Activated CD4-positive, alpha-beta T cell treated with anti-CD3 and anti-CD28 coated beads for 1 hour (primary cell): Measurements from ENCODE around the gene HELZ2.
"Not testable (repeated sequence)": the region's sequence is repeated elsewhere in the genome, so short reads cannot be mapped to it uniquely, and the experiment has no call there.

Experiments used
- DNase-seq: peaks from one replicate; pipeline ENCODE4 v3.0.0-alpha.2; 2020

The HELZ2 gene

GRCh38 chr20:63563225-63563935 is 10.7 kb downstream of the HELZ2 start:
- DNase-seq = no peak

DNA sequence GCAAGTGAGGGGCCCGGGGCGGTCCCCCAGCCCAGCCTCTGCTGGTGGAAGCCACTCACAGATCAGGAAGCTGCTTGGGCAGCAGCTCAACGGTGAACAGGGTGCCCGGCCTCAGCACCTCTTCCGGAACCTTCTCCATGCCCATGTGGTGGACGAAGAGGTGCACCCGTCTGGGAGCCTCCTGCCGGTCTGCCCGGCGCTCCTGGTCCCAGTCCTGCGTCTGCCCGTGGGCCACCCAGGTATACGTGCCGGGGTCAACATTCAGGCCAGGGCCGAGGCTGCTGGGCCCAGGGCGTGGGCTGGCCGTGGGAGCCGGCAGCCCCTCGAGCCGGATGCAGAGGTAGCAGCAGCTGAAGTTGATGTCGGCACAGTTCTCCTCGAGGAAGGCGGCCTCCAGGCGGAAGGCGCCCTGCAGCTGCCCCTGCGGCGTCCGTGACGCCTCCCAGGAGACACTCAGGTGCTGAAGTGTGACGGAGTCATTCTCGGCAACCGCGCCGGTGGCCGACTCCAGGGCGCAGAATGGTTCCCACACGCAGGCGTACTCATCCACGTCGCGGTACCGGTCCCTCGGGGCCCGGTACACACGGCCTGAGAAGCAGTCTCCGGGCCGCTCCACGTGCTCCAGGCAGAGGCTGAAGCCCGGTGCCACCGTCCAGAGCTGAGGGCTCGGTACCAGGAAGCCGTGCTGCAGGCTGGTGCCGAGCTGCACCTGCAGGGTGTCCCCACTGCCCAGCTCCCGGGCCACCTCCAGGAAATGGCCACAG is 11.4 kb downstream of the HELZ2 start:
- DNase-seq = no peak

DNA sequence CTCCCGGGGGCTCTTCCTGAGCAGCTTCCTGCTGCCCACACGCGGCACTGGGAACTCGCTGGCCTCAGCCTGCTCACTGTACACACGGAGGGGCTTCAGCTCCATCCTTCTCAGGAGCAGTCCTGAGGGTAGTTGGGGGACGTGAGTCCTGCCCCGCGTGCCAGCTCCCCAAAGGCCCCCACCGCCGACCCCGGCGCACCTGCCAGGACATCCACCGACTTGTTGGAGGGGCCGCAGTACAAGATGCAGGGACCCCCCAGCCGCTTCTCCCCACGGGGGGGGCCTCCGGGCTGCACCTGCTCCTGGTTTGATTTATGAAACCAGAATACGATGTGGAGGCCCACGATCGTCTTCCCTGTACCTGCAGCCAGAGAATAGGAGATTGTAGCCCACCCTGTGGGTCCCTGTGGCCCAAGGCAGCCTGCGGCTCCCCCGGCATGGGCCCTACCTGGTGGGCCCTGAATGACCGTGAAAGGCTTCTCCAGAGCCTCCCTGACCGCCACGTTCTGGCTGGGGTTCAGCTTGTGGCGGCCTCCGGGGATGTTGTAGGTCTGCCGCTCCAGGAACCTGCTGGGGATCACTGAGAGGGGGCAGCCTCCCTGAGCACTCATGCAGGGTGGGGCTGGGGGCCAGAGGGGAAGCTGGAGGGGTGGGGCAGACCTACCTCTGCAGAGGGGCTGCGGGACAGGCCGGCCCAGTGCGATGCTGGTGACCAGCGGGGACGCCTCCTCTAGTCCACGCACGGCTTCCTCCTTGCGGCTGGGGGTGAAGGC is 12.2 kb downstream of the HELZ2 start:
- DNase-seq = no peak

- DNase-seq = no peak
These were observed 13.0 kb downstream of the HELZ2 start for GRCh38 chr20:63560856-63561609.

DNA sequence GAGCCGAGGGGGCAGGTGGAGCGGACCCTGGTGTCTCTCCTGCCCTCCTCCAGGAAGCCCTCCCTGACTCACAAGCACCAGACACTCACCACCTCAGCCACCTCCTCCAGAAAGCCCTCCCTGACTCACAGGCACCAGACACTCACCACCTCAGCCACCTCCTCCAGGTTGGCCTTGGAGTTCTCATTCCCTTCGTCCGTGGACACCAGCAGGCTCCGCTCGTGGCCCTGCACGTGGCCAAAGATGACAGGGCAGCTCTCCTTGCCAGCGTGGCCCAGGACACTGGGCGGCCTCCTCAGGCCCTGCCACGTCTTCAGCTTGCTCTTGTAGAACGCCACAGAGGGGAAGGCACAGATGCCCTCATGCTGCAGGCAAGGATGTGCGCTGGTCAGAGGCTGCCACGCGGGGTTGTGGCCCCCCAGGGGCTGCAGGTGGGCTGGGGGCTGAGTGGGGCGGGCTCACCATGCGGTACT is 13.7 kb downstream of the HELZ2 start:
- no peak for DNase-seq

DNA sequence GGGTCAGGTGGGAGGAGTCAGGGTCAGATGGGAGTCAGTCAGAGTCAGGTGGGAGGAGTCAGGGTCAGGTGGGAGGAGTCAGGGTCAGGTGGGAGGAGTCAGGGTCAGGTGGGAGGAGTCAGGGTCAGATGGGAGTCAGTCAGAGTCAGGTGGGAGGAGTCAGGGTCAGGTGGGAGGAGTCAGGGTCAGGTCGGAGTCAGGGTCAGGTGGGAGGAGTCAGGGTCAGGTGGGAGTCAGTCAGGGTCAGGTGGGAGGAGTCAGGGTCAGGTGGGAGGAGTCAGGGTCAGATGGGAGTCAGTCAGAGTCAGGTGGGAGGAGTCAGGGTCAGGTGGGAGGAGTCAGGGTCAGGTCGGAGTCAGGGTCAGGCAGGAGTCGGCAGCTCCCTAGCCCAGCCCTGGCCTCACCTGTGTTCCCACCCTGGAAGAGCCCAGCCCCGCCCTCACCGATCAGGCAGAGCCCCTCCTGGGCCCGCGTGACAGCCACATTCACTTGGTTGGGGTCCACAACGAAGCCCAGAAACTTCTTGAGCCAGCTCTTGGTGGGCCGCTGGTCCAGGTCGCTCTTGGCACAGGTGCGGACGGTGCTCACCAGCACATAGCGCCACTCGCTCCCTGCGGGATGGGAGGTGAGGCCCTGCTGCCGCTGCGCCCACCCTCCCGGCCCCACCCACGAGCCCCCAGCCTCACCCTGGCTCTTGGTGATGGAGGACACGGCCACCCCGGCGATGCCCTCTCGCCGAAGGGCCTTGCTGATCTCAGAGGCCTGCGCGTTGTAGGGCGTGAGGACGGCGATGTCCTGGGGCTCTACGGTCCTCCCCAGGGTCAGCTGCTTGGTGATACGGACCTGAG is 14.3 kb downstream of the HELZ2 start:
- DNase-seq = not testable (repeated sequence)

DNA sequence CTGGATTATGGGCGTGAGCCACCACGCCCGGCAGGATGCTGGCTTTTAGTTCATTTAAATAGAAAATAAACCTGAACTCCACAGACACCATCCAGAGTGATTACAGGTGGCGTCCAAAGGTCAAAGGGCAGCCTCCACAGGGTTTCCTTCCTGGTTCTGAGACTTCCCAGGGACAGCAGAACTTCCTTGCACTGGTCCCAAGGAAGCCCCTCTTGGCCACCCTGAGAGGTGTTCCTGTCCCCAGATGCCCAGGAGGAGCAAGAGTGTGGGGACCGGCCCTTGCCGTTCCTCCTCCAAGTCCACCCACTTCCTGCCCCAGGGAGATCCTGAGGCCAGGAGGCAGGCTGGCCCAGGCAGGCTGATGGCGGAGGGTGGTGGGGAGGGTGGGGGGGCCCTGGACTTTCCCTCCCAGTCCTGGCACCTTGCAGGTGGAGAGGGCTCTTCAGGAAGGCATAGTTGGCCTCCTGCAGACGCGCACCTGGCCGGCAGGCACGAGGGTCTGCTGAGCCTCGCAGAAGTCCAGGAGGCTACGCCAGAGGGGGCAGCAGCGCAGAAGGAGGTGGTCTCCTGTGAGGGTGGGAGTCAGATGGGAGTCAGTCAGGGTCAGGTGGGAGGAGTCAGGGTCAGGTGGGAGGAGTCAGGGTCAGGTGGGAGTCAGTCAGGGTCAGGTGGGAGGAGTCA is 15.1 kb downstream of the HELZ2 start:
- no peak for DNase-seq

GRCh38 chr20:63557481-63557891 is 16.6 kb downstream of the HELZ2 start:
- DNase-seq = no peak

DNA sequence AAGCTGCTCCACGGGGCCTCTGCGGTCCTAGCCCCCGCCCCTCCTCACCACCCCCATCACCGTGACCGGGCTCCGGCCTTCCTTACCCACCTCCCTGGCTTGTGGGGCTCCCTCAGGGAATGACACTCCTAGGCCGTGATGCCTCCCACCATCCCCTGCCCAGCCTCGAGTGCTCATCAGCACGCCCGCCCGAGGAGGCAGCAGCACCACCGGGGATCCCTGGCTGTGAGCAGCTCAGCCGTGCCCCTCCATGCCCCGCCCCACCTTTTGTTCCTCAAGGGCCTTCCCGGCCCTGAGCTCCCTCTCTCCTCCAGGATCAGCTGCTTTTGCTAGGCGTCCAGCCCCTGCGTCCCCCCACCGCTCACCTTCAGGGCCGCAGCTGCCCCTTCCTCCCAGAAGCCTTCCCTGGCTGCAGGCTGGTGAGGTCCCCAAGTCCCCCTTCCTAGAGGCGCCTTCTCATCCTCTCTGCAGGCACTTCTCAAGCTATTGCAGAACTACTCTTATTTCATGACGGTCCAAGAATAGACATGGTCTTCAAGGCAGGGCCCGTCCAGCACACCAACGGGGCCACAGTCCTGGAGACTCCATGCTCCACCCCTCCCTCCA is 17.1 kb downstream of the HELZ2 start:
- DNase-seq = no peak

- DNase-seq = no peak
These were observed 18.2 kb downstream of the HELZ2 start for GRCh38 chr20:63555661-63556381.

DNA sequence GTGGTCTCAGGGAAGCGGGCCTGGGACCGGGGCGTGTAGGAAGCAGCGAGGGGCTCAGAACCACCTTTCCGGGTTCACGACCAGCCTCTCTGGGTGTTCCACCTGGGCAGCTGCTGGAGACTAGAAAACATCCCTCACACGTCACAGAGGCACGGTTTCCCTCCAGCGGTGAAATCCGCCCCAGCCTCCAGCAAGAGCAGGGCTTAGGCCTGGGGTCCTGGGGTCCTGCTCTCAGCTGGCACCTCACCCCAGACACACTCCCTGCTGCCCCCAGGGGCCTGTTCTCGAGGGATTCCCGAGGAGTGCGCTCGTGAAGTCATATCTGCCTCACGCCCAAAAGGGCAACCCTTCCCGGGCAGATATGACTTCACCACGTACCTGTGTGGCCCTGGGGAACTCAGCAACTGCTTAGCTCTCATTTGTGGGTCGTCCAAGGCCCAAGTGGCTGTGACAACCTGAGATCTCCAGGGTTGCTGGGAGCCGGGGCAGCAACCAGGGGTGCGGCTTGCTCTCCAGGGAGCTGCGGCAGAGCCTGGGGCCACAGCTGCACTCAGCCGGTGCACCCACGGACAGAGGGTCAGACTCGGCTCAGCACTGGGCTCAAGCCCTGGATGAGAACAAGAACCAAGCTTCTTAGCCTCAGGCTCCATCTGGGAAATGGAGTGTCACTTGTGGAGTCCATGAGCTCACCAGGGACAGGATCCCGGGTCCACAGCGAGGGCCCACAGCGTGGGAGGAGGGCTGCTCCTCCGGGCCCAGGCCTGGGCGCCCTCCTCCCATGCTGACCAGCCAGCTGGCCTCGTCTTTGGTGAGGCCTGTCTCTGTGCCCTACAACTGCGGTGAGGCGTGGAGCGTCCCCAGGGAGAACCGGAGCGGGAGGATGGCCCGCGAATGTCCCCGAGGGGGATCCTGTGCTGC is 19.4 kb downstream of the HELZ2 start:
- DNase-seq = no peak

DNA sequence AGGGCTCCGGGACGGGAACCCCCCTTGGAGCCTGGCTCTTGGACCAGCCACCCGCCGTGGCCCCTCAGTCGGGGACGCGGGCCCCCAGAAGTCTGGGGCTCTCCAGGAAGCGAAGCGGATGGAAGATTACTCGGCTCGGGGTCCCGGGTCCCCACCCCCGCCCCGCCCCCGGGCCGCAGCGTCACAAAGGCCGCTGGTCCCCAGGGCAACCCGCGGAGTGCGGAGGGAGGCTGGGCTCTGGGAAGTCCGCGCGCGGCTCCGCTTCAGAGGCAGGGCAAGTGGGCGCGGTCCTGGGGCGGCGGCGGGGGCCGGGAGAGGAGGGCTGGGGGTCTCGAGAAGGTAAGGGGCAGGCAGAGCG is 20.1 kb downstream of the HELZ2 start, which contains the start of gene FNDC11:
Gene FNDC11, plus strand, starts transcription at position 227 of the 358 bp plus-strand sequence. CDS start 1,505 bp downstream, outside the sequence.
- no peak for DNase-seq

DNA sequence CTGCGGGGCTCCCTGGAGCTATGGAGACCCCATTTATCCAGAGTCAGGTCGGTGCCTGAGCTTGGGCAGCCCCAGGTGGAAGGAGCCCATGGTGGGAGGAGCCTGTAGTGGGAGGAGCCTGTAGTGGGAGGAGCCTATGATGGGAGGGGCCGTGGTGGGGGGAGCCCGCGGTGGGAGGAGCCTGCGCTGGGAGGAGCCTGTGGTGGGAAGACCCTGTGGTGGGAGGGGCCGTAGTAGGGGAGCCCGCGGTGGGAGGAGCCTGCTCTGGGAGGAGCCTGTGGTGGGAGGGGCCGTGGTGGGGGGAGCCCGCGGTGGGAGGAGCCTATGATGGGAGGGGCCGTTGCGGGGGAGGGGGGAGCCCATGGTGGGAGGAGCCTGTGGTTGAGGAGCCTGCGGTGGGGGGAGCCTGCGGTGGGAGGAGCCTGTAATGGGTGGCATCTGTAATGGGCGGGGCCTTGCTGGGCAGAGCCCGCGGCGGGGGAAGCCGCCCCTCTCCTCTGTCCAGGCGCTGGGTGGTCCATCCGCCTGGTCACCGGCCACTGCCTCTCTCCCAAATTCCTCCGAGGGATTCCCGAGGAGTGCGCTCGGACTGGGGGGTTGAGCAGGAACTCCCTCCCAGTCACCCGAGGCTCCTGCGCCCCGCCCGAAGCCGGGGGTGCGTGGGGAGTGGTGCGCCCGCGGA is 20.6 kb downstream of the HELZ2 start:
- DNase-seq = peak; percentile 87

DNA sequence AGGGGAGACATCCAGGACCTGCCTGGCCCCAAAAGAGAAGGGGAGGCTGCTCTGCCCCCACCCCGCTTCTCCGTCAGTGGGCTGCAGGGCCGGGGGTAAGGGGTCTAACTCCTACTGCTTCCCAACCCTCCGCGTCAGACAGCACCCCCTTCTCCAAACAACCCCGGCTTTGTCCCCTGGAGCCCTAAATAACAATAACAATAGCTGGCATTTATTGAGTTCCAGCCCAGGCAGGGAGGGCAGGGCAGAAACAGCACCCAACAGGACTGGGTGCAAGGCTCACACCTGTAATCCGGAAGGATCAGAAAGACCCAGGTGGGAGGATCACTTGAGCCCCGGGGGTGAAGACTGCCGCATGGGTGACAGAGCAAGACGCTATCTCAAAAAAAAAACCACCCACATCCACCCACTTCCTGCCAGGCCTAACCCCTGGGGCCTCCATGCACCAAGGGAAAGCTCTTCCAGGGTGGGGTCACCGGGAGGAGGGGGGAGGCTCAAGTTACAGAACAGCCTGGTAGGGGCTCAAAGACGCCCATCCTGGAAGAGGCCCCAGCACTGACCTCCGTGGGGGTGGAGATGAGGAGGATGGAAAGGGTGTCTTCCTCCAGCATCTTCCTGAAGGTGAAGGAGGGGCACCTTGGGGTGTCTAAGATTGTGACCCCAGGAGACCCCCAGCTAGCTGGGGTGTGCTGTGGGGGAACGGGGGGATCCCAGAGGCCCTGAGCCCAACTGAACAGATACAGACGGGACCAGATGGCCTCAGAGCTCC is 21.4 kb downstream of the HELZ2 start:
- DNase-seq = no peak

- DNase-seq = no peak
These were observed 23.0 kb downstream of the HELZ2 start for GRCh38 chr20:63551068-63551467.

GRCh38 chr20:63549679-63550282 is 24.3 kb downstream of the HELZ2 start:
- no peak for DNase-seq

DNA sequence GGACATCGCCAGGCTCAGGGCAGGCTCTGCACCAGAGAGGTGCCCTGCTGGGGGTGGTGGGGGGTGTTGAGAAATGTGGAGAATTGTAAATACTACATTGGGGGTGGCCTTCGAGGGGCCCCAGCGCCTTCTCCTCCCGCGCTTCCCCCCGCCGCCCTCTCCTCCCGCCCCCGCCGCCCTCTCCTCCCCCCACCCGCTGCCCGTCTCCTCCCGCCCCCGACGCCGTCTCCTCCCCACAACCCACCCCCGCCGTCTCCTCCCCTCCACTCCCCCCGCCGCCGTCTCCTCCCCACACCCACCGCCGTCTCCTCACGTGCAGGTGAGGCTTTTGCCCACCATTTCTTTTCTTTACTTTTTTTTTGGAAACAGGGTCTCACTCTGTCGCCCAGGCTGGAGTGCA is 25.0 kb downstream of the HELZ2 start:
- DNase-seq = no peak
